ENCODE results near the gene SMIM1. TPM values are rescaled to one million over a fixed set of nuclear protein-coding genes. Genes with fewer than 3 reads are reported as not detected.
"Not testable (repeated sequence)": the region's sequence is repeated elsewhere in the genome, so short reads cannot be mapped to it uniquely, and the experiment has no call there.

SMIM1 gene
- total RNA-seq, 1 donor from 2014 or later = 2.0 TPM

DNA sequence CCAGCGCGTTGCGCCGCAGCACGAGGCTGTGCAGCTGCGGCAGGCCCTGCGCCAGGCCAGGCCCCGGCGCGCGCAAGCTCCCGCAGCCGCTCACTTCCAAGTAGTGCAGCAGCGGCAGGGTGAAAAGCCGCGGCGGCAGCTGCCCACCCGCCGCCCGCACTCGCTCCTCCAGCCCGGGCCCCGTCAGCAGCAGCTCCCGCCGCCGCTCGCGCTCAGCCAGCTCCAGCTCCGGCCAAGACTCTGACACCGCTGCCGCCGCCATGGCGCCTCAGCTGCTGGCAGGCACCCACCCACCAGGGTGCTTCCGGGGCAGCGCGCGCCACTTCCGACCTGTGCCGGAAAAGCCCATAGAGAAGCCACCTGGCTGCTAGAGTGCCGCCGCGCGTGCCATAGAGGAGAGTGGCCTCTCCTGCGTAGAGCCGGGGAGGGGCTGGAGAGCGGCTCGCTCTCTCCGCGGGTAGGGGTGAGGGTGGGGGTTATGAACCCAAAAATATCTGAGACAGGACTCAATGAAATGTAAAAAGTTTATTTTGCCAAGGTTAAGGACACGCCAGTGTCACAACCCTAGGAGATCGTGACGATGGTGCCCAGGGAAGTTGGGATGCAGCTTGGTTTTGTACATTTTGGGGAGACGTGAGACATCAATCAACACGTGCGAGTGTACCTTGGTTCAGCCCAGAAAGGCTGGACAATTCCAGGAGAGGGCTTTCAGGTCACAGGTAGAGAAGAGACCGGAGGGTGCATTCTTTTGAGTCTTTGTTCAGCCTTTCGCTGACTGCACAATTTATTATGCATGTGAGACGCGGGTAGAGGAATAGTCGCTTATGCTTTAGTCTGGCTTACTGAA is 23.9 kb downstream of the SMIM1 start, which contains the start of gene LRRC47:
Gene LRRC47 (minus strand): TSS at position 284 of the 847 bp plus-strand sequence. CDS start 22 bp downstream, at position 262.
- DNase-seq = peak; percentile 95

DNA sequence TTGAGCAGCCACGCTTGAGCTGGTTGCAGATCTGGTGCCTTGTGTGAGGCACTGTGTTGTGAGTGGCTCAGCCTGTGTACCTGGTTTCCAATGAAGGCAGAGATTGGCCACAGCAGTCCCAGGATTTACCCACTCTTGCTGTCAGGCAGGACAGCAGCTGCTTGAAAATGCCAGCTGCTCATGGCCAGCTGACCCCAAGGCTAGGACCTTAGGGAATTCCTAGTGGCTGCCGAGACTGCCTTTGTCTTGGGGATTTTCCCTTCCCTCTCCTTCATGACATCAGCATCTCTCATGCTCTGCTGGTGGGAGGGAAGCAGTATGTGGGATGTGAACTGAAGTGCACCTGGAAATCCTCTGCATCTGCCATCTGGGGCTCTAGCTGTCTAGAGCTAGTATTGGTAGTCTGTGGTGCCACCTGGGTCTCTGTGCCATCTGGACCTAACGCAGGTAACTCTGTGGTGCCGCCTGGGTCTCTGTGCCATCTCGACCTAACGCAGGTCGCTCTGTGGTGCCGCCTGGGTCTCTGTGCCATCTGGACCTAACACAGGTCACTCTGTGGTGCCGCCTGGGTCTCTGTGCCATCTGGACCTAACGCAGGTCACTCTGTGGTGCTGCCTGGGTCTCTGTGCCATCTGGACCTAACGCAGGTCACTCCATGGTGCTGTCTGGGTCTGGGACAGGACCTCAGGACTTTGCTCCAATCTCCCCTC is 27.6 kb downstream of the SMIM1 start:
- no peak for DNase-seq

DNA sequence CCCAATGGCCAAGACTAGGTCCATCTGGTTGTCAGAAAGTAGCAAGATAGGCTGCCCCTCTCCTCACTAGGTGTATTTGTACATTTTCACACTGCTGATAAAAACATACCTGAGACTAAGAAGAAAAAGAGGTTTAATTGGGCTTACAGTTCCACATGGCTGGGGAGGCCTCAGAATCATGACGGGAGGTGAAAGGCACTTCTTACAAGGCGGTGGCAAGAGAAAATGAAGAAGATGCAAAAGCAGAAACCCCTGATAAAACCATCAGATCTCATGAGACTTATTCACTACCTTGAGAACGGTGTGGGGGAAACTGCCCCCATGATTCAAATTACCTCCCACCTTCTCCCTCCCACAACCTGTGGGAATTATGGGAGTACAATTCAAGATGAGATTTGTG is 28.2 kb downstream of the SMIM1 start:
- not testable (repeated sequence) for DNase-seq

DNA sequence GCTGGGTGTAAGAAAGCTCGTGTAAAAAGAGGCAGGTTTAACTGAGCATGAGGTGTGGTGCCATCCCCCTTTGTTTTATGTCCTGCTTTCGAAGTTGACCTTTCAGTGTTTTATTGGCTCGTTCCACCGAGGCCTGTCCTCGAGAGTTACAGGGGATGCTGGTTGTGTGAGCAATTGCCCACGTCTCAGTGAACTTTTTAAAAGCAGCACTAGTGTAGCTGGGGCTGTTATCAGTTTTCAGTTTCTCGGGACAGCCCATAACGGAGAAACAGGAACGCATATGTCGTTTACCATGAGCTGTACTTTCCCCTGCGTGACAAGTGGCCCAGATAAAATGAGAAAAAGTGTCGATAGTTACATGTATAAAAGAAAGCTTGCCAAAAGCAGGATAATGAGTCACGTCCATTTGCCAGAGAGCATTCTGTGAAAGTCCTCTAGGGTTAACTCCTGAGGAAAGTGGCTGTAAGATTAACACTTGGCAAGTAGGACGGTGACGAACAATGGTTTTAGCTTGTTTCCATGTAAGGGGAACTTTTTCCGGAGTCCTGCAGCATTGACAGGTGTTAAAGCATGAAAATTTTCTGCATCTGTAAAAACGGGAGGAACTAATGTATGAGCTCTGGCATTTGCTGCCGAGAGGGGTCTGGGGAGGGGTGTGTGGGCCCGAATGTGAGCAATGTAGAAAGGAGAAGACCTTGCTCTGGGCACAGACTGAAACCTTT is 31.5 kb downstream of the SMIM1 start:
- no peak for DNase-seq

DNA sequence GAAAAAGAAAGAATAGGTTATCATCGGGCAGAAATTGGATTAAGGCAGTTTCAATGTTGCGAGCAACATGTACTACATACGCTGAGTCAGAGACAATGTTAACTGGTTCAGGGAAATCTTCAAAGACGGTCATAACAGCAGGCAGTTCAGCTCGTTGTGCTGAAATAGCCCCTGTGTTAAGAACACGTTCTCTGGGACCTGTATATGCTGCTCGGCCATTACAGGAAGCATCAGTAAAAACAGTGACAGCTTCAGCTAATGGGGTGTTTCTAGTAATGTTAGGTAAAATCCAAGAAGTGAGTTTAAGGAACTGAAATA is 32.0 kb downstream of the SMIM1 start:
- not testable (repeated sequence) for DNase-seq

DNA sequence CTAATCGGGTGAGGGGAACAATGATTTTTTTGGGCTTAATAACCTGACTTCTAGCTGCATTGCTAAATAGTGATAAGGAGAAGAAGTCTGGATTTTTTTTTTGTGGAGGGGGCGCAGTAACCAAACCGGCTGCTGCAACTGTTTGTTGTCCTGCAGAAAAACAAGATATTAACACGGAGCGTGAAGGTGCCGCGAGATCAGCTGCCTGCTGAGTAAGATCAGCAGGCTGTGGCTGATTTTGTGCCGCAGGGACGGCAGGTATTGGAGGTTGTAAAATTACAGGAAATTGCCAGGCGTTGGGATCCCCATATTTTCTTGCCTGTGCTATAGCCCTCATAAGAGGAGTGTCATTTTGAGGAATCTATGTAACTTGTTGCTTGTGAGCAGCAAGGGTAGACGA is 32.5 kb downstream of the SMIM1 start:
- DNase-seq = no peak

DNA sequence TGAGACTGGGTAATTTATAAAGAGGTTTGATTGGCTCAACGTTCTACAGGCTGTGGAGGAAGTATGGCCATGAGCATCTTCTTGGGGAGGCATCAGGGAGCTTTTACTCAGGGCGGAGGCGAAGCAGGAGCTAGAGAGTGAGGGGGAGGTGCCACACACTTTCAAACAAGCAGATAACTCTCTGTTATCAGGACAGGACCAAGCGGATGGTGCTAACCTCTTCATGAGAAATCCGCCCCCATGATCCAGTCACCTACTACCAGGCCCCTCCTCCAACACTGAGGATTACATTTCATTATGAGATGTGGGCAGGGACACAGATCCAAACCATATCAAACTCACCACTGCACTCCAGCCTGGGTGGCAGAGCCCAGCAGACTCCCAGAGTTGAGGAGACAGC is 35.2 kb downstream of the SMIM1 start:
- DNase-seq = no peak

DNA sequence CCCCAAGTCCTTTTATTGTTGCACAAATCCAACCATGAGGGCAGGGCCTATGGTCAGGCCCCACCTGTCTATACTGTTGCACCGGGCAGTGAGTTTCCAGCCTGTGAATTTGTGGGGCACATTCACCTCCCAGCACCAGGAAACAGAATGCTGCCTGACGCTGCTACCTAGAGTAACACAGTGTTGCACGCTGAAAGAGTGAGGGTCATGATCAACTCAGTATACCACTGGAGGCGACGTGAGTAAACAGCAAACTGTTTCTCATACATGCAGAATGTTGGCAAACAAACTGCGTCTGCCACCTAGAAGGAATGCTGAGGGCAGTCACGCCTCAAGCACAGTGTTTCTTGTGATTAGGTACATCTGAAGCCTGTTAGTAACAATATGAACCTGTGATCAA is 37.1 kb downstream of the SMIM1 start:
- no peak for DNase-seq

DNA sequence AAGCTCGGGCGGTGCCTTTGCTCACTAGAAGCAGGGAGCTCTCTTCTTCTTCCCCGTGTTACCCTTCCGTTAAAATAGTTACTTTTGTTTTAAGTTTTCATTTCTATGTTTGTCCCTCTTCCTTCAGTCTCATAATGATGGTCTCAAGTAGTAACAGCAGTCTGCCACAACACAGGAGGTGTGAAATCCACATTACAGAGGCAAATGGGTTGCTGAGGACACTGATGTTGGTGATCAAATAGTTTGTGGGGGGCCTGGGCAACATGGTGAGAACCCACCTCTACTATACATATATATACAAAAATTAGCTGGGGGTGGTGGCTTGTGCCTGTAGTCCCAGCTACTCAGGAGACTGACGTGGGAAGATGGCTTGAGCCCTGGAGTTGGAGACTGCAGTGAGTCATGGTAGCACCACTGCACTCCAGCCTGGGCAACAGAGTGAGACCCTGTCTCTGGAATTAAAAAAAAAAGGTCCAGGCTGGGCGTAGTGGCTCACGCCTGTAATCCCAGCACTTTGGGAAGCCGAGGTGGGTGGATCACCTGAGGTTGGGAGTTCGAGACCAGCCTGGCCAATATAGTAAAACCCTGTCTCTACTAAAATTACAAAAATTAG is 37.7 kb downstream of the SMIM1 start:
- not testable (repeated sequence) for DNase-seq

DNA sequence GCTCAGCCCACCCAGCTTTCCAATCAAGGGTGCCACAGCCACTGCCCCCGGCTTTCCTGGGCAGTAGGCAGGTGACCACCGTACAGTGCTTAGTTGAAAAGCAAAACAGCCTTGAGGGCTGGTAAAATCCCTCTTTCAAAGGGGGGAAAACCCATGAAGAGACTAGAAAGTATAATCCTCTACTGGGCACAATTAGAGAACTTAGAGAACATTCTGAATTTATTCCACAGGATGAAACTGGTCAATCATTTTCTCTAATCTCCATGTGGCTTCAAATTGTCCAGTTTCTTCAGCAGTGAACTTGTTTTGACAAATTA is 39.0 kb downstream of the SMIM1 start:
- no peak for DNase-seq

DNA sequence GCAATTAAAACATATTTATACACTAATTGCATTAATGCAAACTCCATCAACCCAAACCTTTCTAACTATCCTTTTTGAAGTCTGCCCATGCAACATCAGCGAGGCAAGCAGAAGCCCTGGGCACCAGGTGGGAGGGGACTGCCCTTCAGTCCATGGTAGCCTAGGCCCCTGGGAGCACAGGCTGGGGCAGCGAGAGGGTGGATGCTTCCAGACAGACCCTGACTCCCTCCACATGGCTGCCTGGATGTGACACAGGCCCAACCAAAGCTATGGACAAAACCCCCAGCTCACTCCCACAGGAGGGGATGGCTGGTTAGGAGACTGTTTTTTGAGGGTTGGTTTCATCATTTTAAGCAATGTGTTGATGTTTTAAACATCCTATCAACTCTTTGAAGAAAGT is 41.5 kb downstream of the SMIM1 start:
- DNase-seq = no peak

DNA sequence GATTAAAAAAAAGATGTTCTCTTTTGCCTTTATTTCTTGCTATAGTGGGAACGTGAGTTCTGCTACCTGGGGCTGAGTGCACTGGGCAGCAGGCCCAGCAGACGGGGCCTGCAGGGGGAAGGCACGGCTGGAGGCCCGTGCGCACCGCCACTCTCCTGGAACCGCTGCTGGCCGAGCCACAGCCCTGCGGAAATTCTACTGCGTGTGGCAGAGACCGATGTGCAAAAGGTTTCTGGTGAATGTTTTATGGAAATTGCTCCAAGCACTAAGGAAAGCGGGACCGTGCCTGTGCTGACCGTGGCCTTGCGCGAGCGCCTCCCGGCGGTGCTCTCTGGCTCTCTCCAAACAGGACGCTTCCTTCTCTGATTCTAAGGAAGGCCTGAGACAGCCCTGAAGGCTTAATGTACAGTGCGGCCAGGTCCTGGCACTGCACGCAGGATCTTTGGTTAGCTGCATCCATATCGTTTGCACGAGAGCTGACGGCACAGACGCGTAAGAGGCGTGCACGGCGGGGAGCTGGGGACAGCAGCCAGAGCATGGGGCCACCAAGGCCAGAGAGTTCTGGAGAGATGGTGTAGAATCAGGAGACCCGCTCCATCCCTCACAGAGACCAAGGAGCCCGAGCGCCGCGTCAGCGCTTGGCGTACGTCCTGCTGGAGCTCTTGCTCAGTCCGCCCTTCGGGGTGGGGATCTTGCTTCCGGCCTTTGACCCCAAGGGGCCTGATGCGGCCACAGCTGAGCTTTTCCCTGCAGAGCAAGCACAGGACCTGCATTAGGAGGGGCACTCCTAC is 42.4 kb downstream of the SMIM1 start:
- no peak for DNase-seq

DNA sequence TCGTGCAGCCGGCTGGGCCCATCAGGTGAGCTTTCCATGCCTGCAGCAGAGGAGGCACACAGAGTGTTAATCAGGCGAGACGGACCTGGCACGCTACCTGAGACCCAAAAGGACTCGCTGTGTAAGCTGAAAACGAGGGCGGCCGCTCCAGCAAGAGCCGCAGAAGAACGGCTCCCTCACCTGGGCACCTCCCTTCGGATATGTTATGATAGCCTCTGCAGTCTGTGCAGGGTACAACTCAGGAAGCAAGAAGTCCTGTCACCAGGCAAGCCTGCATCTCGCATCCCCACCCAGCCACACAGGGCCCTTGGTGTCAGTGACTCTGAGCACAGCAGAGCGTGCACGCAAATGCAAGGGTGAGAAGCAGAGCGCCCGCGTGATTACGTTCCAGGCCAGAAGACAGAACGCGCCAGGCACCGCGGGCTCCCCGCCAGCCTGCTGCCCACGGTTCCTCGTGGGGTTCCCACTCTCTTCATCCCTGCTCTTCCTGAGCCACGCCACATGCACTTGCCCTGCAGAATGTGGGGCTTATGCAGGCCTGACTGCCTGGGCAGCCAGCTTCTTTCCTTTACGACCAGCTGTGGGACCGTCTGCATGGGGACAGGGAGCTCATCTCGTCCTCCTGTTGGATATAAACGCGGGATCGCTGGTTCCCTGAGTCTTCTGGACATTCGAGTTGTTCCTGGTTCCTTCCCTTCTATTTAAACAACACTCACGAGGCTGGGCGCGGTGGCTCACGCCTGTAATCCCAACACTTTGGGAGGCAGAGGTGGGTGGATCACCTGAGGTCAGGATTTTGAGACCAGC is 44.0 kb downstream of the SMIM1 start:
- no peak for DNase-seq

DNA sequence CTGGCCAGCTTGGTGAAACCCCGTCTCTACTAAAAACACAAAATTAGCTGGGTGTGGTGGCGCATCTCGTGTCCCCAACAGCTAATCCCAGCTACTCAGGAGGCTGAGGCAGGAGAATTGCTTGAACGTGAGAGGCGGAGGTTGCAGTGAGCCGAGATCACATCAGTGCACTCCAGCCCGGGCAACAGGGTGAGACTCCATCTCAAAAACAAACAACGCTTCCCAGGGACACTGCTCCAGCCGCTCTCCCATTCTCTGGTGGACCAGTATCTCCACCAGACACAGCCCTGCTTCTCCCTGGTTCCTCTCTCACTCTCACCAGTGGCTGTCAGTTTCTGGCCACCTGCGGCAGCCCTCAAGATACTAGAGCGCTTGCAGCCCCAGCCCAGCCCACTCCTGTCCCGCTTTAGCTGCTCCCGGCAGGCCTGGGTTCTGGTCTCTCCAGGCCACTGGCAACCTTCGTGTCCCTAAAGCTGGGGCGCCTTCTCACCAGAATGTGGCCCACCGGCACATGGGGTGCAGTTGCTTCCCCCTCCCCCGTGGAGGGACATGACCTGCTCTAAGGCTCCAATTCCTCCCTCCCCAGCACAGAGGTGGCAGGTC is 44.7 kb downstream of the SMIM1 start:
- no peak for DNase-seq

DNA sequence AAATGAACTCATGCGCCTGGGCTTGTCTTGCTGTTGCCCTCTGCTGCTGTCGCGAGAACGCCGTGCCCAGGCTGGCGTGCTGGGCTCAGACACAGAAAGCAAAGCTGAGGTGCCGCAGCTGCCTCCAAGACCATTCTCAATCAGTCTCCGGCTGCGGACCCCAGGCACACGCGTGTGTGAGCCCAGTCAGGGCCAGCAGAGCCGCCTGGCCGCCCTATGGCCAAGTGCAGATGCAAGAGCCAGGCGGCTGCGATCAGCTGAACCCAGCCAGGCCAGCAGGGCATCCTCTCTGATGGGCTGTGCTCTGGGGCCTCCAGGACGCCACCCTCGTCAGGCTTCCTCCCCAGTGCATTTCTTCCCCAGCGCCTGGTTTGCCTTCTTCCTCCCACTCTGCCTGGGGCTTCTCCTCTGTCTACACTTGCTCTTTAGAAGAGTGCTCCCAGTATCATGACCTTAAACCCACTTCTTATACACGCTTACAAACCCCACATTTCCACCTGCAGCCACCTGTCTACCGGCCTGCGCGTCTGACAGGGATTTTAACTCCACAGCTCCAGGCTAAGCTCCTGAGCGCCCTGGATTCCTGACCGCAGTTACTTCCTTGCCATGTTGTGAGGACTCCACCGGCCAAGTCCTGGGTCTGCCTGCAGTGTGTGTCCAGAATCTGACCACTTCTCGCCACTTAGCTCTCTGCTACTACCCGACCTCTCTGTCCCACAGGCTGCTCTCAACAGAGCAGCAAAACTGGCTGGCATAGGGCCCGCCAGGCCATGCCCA is 45.5 kb downstream of the SMIM1 start:
- no peak for DNase-seq

DNA sequence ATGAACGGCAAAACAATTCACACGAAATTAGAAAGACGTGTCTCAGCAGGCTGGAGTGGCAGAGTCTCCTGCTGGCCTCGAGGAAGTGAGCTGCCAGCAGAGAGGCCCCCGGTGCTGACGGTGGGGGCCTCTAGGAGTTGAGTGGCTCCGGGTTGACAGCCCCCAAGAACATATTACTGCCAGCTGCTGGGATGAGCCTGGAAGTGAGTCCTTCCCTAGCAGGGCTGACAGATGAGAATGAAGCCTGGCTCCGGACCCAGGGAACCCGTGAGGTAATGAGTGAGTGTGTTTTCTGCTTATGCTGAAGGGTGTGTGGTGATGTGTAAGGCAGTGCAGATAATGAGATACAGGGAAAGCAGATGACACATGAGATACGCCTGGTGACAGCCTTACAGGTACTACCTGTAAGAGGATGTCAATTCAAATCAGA is 47.2 kb downstream of the SMIM1 start:
- DNase-seq = no peak

DNA sequence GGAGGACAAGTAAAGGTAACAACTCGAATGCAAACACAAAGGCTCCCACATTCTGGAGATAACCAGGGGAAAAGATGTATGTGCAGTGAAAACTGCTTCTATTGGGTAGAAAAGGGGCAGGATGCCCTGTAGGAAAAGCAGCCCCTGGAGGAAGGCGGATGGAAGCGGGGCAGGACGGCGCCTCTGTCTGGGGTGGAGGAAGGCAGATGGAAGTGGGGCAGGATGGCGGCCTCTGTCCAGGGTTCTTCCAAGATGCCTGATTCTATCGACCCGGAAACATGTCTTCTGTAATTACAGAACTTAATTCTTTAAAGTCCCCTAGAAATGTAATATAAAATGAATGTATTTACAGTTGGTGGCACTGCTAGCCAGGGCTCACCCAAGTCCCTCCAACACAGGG is 47.8 kb downstream of the SMIM1 start:
- DNase-seq = no peak

DNA sequence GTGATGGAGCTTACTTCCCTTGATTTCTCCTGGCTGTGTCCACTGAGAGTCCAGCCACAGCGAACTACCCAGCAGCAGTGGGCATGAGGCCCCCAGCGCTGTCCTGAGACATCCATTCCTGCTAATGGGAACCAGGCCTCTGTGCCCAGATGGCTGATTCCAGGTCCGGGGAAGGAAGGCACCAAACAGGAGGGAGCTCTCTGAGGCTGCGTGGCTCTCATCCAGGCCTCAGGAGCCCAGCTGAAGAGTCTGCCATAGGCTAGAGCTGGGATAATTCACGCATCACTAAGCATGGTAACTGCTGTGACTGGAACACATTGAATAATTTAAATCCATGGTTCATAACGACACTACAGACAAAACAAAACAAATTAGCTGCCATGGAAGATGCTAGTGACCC is 48.5 kb downstream of the SMIM1 start:
- DNase-seq = no peak

DNA sequence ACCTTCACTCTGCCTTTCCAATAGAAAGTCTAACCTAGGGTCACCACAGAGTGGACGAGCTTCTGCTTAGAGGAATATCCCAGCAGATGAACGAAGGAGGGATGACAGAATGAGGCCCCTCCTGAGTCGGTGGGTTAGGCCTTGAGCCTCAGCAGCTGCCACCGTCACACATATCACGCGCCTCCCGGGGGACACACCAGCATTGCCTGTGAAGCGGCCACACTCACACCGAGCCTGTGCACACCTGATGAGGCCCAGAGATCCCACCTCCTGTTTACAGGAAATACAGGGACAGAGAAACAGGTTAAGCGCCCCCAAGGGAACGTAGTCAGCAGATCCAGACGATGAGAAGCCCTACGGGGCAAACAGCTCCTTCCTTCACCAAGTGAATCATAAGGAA is 48.9 kb downstream of the SMIM1 start:
- DNase-seq = no peak

DNA sequence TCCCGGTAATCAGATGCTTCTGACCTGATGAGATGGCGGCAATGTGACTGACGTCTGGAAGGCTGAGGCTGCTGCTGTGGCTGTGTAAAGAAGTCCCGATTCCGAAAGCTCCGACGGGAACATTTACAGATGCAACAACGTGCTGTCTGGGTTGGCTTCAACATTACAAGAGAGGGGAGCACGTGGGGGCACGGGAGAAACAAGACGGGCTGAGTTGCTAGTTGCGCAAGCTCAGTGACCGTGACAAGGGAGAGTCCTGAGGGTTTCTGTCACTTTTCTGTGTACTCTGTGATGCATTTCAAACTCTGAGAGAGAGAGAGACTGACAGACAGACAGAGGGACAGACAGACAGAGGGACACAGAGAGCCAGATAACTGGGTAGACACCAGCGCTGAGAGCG is 49.4 kb downstream of the SMIM1 start:
- no peak for DNase-seq

All from occipital lobe (tissue), 2 donors.